Cardiac fibroblast (primary cell): ENCODE results near the gene ZNF500.

Experiments
- DNase-seq, 2 donors: peaks; one replicate each; pipeline versions ENCODE4 v3.0.0 to v3.0.0-alpha.2; 2010; ENCODE audit warnings: low read depth in 2 of 2
- H3K4me3 ChIP-seq, 2 donors: replicated peaks in 1 of 2; 1 replicate in 1 of 2; 2 replicates in 1 of 2; pipeline ENCODE4 v1.5.1; 2011; ENCODE audit warnings: low read depth in 2 of 2, low read length in 2 of 2, mild to moderate bottlenecking in 2 of 2, moderate library complexity in 1 of 2
- TF ChIP-seq, protein P1 (sequence below): IDR thresholded peaks from one replicate; pipeline ENCODE4 v1.5.1; 2011; ENCODE audit warnings: low read depth, mild to moderate bottlenecking, low read length, inconsistent platforms

The ZNF500 gene

GRCh38 chr16:4783251-4783950, 16.4 kb upstream of the ZNF500 start:
- DNase-seq, result no peak
- TF ChIP-seq, protein P1, sequence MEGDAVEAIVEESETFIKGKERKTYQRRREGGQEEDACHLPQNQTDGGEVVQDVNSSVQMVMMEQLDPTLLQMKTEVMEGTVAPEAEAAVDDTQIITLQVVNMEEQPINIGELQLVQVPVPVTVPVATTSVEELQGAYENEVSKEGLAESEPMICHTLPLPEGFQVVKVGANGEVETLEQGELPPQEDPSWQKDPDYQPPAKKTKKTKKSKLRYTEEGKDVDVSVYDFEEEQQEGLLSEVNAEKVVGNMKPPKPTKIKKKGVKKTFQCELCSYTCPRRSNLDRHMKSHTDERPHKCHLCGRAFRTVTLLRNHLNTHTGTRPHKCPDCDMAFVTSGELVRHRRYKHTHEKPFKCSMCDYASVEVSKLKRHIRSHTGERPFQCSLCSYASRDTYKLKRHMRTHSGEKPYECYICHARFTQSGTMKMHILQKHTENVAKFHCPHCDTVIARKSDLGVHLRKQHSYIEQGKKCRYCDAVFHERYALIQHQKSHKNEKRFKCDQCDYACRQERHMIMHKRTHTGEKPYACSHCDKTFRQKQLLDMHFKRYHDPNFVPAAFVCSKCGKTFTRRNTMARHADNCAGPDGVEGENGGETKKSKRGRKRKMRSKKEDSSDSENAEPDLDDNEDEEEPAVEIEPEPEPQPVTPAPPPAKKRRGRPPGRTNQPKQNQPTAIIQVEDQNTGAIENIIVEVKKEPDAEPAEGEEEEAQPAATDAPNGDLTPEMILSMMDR, result no peak
- no peak overlapping the region for H3K4me3 ChIP-seq

GRCh38 chr16:4780235-4780634, 13.3 kb upstream of the ZNF500 start:
- DNase-seq, result peak in 1 of 2 donors; percentile 20
- H3K4me3 ChIP-seq, result no peak overlapping the region
- TF ChIP-seq, protein P1, result no peak

- TF ChIP-seq, protein P1, result no peak
These were observed 11.1 kb upstream of the ZNF500 start for GRCh38 chr16:4778050-4778392.

GRCh38 chr16:4777339-4778049, 10.5 kb upstream of the ZNF500 start:
- no peak overlapping the region for H3K4me3 ChIP-seq
- TF ChIP-seq, protein P1, result no peak
- no peak for DNase-seq

More at GRCh38 chr16:4778050-4778392, 11.1 kb upstream of the ZNF500 start:
- no peak overlapping the region for H3K4me3 ChIP-seq
- DNase-seq, result no peak

- TF ChIP-seq, protein P1, result no peak
- no peak for DNase-seq
- H3K4me3 ChIP-seq, result no peak overlapping the region
These were observed 9.3 kb upstream of the ZNF500 start for GRCh38 chr16:4776141-4776705.

DNA sequence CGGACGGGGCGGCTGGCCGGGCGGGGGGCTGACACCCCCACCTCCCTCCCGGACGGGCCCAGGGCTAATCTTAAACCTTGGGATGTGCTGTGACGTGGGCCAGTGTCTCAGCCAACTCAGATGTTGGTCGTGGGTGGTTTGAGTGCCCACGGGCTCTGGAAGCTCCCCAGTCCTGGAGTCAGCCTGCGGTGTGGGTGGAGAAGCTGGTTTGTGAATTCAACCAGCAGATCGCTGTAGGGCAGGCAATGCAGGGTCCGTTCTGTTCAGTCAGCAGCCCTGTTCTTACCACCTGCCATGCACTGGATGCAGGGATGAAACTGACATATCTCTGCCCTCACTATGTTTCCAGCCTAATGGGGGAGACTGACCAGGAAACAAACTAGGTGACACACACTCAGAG, 8.0 kb upstream of the ZNF500 start:
- H3K4me3 ChIP-seq, result no peak overlapping the region
- no peak for DNase-seq
- TF ChIP-seq, protein P1, result no peak
